ENCODE results near the gene ODAD3. TPM values are rescaled to one million over a fixed set of nuclear protein-coding genes. Genes with fewer than 3 reads are reported as not detected.
A peak's percentile ranks its signal among the peaks of the same experiment; 100 is the strongest.

The ODAD3 gene
- total and polyA plus RNA-seq, 2 donors (not counting 1 experiment from before 2014, with no cell fraction given) = 0.18 to 0.62 TPM

DNA sequence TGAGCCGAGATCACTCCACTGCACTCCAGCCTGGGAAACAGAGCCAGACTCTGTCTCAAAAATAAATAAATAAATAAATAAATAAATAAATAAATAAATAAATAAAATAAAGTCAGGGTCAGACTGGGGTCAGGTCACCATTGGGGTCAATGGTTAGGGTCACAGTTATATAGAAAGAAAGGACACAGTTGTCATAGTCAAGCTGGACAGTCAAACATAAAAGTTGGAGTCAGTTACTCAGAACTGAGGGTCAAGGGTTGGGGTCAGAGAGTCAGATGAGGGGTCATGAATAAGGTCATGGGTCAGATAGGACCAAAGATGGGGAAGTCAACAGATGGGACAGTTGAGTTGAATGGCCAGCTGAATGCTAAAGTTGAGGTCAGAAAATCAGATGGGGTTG, 34.1 kb downstream of the ODAD3 start:
- Histone ChIP-seq H4K20me1 (ENCODE audit: control insufficient read depth, insufficient read depth, low read length, poor library complexity, severe bottlenecking) (no peaks in the 10 kb centered on the region), H3K79me2 (ENCODE audit: control insufficient read depth, insufficient read depth, low read length) (no peaks in the 10 kb centered on the region), H3K27me3 (replicated peaks in 1 of 4; ENCODE audit: control extremely low read depth in 1 of 4, control insufficient read depth in 3 of 4, insufficient read depth in 4 of 4, low read length in 3 of 4) (no peaks in the 10 kb centered on the region), H3K4me3 (ENCODE audit: control extremely low read depth in 1 of 5, extremely low read depth in 1 of 5, insufficient read depth in 1 of 5, low read depth in 2 of 5, low read length in 4 of 5) (no peak overlapping the region), H3K36me3 (replicated peaks in 1 of 2; ENCODE audit: control extremely low read depth in 1 of 2, control insufficient read depth in 1 of 2, extremely low read depth in 1 of 2, insufficient read depth in 2 of 2, low read length in 1 of 2) (no peaks in the 10 kb centered on the region), H3K4me1 (ENCODE audit: control insufficient read depth in 2 of 2, insufficient read depth in 2 of 2, low read length in 2 of 2) (no peaks in the 10 kb centered on the region), H3K9me3 (ENCODE audit: control extremely low read depth in 1 of 3, control insufficient read depth in 2 of 3, insufficient read depth in 1 of 3, low read length in 2 of 3) (no peaks in the 10 kb centered on the region), H3K27ac (ENCODE audit: low read length in 2 of 2) (no peak overlapping the region), H3K9ac (ENCODE audit: low read length) (no peak overlapping the region), H3K4me2 (replicated peaks; ENCODE audit: low read depth, low read length, poor library complexity, severe bottlenecking) (no peak overlapping the region), H2AFZ (ENCODE audit: insufficient read depth, low read depth, low read length, poor library complexity, severe bottlenecking) (no peak overlapping the region)
- CTCF ChIA-PET = interaction anchor here (1.7 kb wide), 1 partner anchor 20 kb away, joined by 6 read pairs; no protein-coding TSS in a partner anchor
- WGBS (ENCODE audit: insufficient coverage) = no CpG with 5 or more reads among the region's 1 CpG
- TF ChIP-seq, protein P1, sequence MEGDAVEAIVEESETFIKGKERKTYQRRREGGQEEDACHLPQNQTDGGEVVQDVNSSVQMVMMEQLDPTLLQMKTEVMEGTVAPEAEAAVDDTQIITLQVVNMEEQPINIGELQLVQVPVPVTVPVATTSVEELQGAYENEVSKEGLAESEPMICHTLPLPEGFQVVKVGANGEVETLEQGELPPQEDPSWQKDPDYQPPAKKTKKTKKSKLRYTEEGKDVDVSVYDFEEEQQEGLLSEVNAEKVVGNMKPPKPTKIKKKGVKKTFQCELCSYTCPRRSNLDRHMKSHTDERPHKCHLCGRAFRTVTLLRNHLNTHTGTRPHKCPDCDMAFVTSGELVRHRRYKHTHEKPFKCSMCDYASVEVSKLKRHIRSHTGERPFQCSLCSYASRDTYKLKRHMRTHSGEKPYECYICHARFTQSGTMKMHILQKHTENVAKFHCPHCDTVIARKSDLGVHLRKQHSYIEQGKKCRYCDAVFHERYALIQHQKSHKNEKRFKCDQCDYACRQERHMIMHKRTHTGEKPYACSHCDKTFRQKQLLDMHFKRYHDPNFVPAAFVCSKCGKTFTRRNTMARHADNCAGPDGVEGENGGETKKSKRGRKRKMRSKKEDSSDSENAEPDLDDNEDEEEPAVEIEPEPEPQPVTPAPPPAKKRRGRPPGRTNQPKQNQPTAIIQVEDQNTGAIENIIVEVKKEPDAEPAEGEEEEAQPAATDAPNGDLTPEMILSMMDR (IDR thresholded peaks at IDR 0.05) = no peak
- no peak for TF ChIP-seq EZH2 (IDR thresholded peaks at IDR 0.05; ENCODE audit: borderline replicate concordance, insufficient read depth, low read depth, low read length, poor library complexity, severe bottlenecking)
- Mint-ChIP-seq H3K9me3 (ENCODE audit: insufficient read depth) (no peaks in the 10 kb centered on the region), H3K27me3 (peaks cover 9% of the 10 kb centered on the region), H3K4me1 (no peaks in the 10 kb centered on the region), H3K4me3 (no peak overlapping the region), H3K27ac (peak overlapping the region; percentile 57)
- POLR2A ChIA-PET = no interaction called here
- DNase-seq (no peak), ATAC-seq (ENCODE audit: low read depth) (no peak)
- intact Hi-C loops (cut with micrococcal nuclease) = no loop called here

- CTCF ChIA-PET = no interaction called here
- POLR2A ChIA-PET = interaction anchor here (0.9 kb wide), 1 partner anchor 60 kb away, joined by 3 read pairs; no protein-coding TSS in a partner anchor
- WGBS (ENCODE audit: insufficient coverage) = 95% methylated on average over 9 of the region's 9 CpGs
- DNase-seq (no peak), ATAC-seq (ENCODE audit: low read depth) (no peak)
- intact Hi-C loops (cut with micrococcal nuclease) = no loop called here
- H3K4me2 ChIP-seq (replicated peaks; ENCODE audit: low read depth, low read length, poor library complexity, severe bottlenecking) = no peak overlapping the region
- Mint-ChIP-seq H3K27me3 (peaks cover 14% of the 10 kb centered on the region), H3K9me3 (ENCODE audit: insufficient read depth) (no peaks in the 10 kb centered on the region), H3K4me1 (no peaks in the 10 kb centered on the region), H3K27ac (no peak overlapping the region), H3K4me3 (no peak overlapping the region)
- no peaks in the 10 kb centered on the region for H3K27me3 ChIP-seq (replicated peaks in 1 of 4; ENCODE audit: control extremely low read depth in 1 of 4, control insufficient read depth in 3 of 4, insufficient read depth in 4 of 4, low read length in 3 of 4)
- H3K9me3 ChIP-seq (ENCODE audit: control extremely low read depth in 1 of 3, control insufficient read depth in 2 of 3, insufficient read depth in 1 of 3, low read length in 2 of 3) = no peaks in the 10 kb centered on the region
- no peak overlapping the region for H3K4me3 ChIP-seq (ENCODE audit: control extremely low read depth in 1 of 5, extremely low read depth in 1 of 5, insufficient read depth in 1 of 5, low read depth in 2 of 5, low read length in 4 of 5)
- TF ChIP-seq, protein P1 (IDR thresholded peaks at IDR 0.05) = no peak
- no peak for TF ChIP-seq EZH2 (IDR thresholded peaks at IDR 0.05; ENCODE audit: borderline replicate concordance, insufficient read depth, low read depth, low read length, poor library complexity, severe bottlenecking)
- no peaks in the 10 kb centered on the region for H3K79me2 ChIP-seq (ENCODE audit: control insufficient read depth, insufficient read depth, low read length)
- H3K4me1 ChIP-seq (ENCODE audit: control insufficient read depth in 2 of 2, insufficient read depth in 2 of 2, low read length in 2 of 2) = no peaks in the 10 kb centered on the region
- no peak overlapping the region for H3K9ac ChIP-seq (ENCODE audit: low read length)
- no peaks in the 10 kb centered on the region for H3K36me3 ChIP-seq (replicated peaks in 1 of 2; ENCODE audit: control extremely low read depth in 1 of 2, control insufficient read depth in 1 of 2, extremely low read depth in 1 of 2, insufficient read depth in 2 of 2, low read length in 1 of 2)
- no peak overlapping the region for H2AFZ ChIP-seq (ENCODE audit: insufficient read depth, low read depth, low read length, poor library complexity, severe bottlenecking)
- no peak overlapping the region for H3K27ac ChIP-seq (ENCODE audit: low read length in 2 of 2)
- no peaks in the 10 kb centered on the region for H4K20me1 ChIP-seq (ENCODE audit: control insufficient read depth, insufficient read depth, low read length, poor library complexity, severe bottlenecking)
Measured at GRCh38 chr19:11399667-11400066, 35.3 kb downstream of the ODAD3 start.
